Stimulated activated CD8-positive, alpha-beta memory T cell treated with anti-CD3 and anti-CD28 coated beads, Interleukin-15, amount 100 ng/mL, for 24 hours (primary cell): ENCODE results near the gene CLK3.
A peak's percentile ranks its signal among the peaks of the same experiment; 100 is the strongest.
"Not testable (repeated sequence)": the region's sequence is repeated elsewhere in the genome, so short reads cannot be mapped to it uniquely, and the experiment has no call there.

Experiments
- DNase-seq: peaks from one replicate; pipeline ENCODE4 v3.0.0-alpha.2; 2020; ENCODE audit warnings: low read depth

CLK3 gene

GRCh38 chr15:74615508-74616365 lies at the start of gene CLK3:
Gene CLK3 (plus strand): TSS chr15:74615836. CDS start chr15:74619197, 3,361 bp downstream.
- peak; percentile 94 for DNase-seq

- no peak for DNase-seq
These were observed 47.0 kb upstream of the CLK3 start for GRCh38 chr15:74568594-74568993.

GRCh38 chr15:74569731-74570070 lies 45.9 kb upstream of the CLK3 start:
- DNase-seq = no peak

- no peak for DNase-seq
These were observed 44.4 kb upstream of the CLK3 start for GRCh38 chr15:74571191-74571590.

GRCh38 chr15:74573987-74574386 lies 41.6 kb upstream of the CLK3 start:
- no peak for DNase-seq

GRCh38 chr15:74578496-74578994 lies 37.1 kb upstream of the CLK3 start:
- DNase-seq = no peak

GRCh38 chr15:74579001-74579400 lies 36.6 kb upstream of the CLK3 start:
- no peak for DNase-seq

GRCh38 chr15:74580538-74581350 lies 34.9 kb upstream of the CLK3 start:
- no peak for DNase-seq

- DNase-seq = no peak
These were observed 31.4 kb upstream of the CLK3 start for GRCh38 chr15:74584204-74584603.

- no peak for DNase-seq
These were observed 30.9 kb upstream of the CLK3 start for GRCh38 chr15:74584779-74585178.

GRCh38 chr15:74585191-74585590 lies 30.4 kb upstream of the CLK3 start:
- DNase-seq = no peak

- no peak for DNase-seq
These were observed 29.8 kb upstream of the CLK3 start for GRCh38 chr15:74585857-74586256.

GRCh38 chr15:74589826-74590225 lies 25.8 kb upstream of the CLK3 start:
- no peak for DNase-seq

GRCh38 chr15:74592222-74592621 lies 23.4 kb upstream of the CLK3 start:
- DNase-seq = no peak

- DNase-seq = no peak
These were observed 22.5 kb upstream of the CLK3 start for GRCh38 chr15:74593122-74593521.

GRCh38 chr15:74594455-74594854 lies 21.2 kb upstream of the CLK3 start:
- DNase-seq = no peak

- DNase-seq = no peak
These were observed 20.4 kb upstream of the CLK3 start for GRCh38 chr15:74595271-74595670.

- DNase-seq = not testable (repeated sequence)
These were observed 18.9 kb upstream of the CLK3 start for GRCh38 chr15:74596736-74597135.

- not testable (repeated sequence) for DNase-seq
These were observed 18.4 kb upstream of the CLK3 start for GRCh38 chr15:74597146-74597705.

- peak; percentile 63 for DNase-seq
These were observed 17.4 kb upstream of the CLK3 start for GRCh38 chr15:74598126-74598842.

- DNase-seq = no peak
These were observed 16.5 kb upstream of the CLK3 start for GRCh38 chr15:74599156-74599555.
